Naive B cell (primary cell): Measurements from ENCODE around the gene NINL. TPM values are rescaled to one million over a fixed set of nuclear protein-coding genes. Genes with fewer than 3 reads are reported as not detected.
"Not testable (repeated sequence)": the region's sequence is repeated elsewhere in the genome, so short reads cannot be mapped to it uniquely, and the experiment has no call there.

Experiments used
- ATAC-seq, 2 donors: fragments of 150-1000 bp; cut with Tn5 transposase; 2 replicates each; pipeline ENCODE4 v1.10.0; 2021; ENCODE audit warnings: low read depth in 2 of 2, mild to moderate bottlenecking in 2 of 2, moderate library complexity in 2 of 2
- DNase-seq: peaks from one replicate; pipeline ENCODE4 v3.0.0; 2022
- H3K27ac Mint-ChIP-seq, 6 donors: one replicate each; pipeline ENCODE4 v1.8.0; 2020 to 2022; ENCODE audit warnings: mild to moderate bottlenecking in 6 of 6, mixed read lengths in 6 of 6, moderate library complexity in 5 of 6, inconsistent platforms in 2 of 6
- H3K27me3 Mint-ChIP-seq, 3 donors: one replicate each; pipeline ENCODE4 v1.8.0; 2021 to 2022; ENCODE audit warnings: mixed read lengths in 3 of 3, mild to moderate bottlenecking in 1 of 3
- H3K36me3 Mint-ChIP-seq, 2 donors: one replicate each; pipeline ENCODE4 v1.8.0; 2020 to 2022; ENCODE audit warnings: mixed read lengths in 2 of 2, inconsistent platforms in 1 of 2, mild to moderate bottlenecking in 1 of 2
- H3K4me1 Mint-ChIP-seq, 3 donors: one replicate each; pipeline ENCODE4 v1.8.0; 2020 to 2022; ENCODE audit warnings: mixed read lengths in 3 of 3, inconsistent platforms in 1 of 3, mild to moderate bottlenecking in 1 of 3, moderate library complexity in 1 of 3
- H3K4me3 Mint-ChIP-seq, 8 donors: one replicate each; pipeline ENCODE4 v1.8.0; 2020 to 2022; ENCODE audit warnings: mild to moderate bottlenecking in 8 of 8, mixed read lengths in 8 of 8, moderate library complexity in 8 of 8, inconsistent platforms in 2 of 8
- H3K9me3 Mint-ChIP-seq, 7 donors: one replicate each; pipeline ENCODE4 v1.8.0; 2020 to 2022; ENCODE audit warnings: mixed read lengths in 7 of 7, mild to moderate bottlenecking in 5 of 7, inconsistent platforms in 2 of 7, moderate library complexity in 1 of 7
- polyA plus RNA-seq, 6 donors: library from polyadenylated mRNA; unstranded; fragments of 300-500 nt; fragmentation: Illumina TruSeq; gene quantifications; one replicate each; pipeline ENCODE4 v1.2.3, GENCODE V29; 2021; ENCODE audit warnings: low read depth in 6 of 6

The NINL gene
- polyA plus RNA-seq, 6 donors from 2014 or later, result 0.08 to 0.65 (median 0.38) TPM; not detected in 2

- H3K4me3 Mint-ChIP-seq, result no peak overlapping the region
- no peaks in the 10 kb centered on the region for H3K36me3 Mint-ChIP-seq
- DNase-seq (no peak), ATAC-seq (no peak)
- H3K4me1 Mint-ChIP-seq, result peaks cover 0 to 4% (median 0%) of the 10 kb centered on the region in 3 donors
- no peaks in the 10 kb centered on the region for H3K27me3 Mint-ChIP-seq
- peaks cover 0 to 2% (median 0%) of the 10 kb centered on the region in 7 donors for H3K9me3 Mint-ChIP-seq
- H3K27ac Mint-ChIP-seq, result peak overlapping the region in 2 of 6 donors; percentile 60 to 63
Observed at GRCh38 chr20:25608774-25609173, 23.4 kb upstream of the NINL start.

- H3K4me1 Mint-ChIP-seq, result peaks cover 0 to 4% (median 0%) of the 10 kb centered on the region in 3 donors
- no peak for DNase-seq
- H3K4me3 Mint-ChIP-seq, result no peak overlapping the region
- no peak for ATAC-seq
- no peaks in the 10 kb centered on the region for H3K36me3 Mint-ChIP-seq
- H3K27me3 Mint-ChIP-seq, result peaks cover 6 to 12% (median 7%) of the 10 kb centered on the region in 3 donors
- no peak overlapping the region for H3K27ac Mint-ChIP-seq
- peaks cover 0 to 6% (median 0%) of the 10 kb centered on the region in 7 donors for H3K9me3 Mint-ChIP-seq
Observed at GRCh38 chr20:25606094-25606695, 20.9 kb upstream of the NINL start.

DNA sequence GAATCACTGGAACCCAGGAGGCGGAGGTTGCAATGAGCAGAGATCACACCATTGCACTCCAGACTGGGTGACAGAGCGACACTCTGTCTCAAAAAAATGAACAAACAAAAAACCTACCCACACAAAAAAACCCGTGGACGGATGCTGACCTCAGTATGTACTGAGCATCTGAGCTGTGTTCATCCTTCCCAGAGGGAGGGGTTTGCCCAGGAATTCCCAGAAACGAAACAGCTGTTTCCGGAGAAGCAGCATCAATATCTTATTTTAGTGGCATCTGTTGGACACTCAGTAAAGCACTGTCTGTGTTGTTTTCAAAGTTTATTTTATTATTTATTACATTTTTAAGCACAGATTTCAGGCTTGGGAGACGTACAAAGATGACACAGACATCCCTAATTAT is 19.8 kb upstream of the NINL start:
- no peak overlapping the region for H3K27ac Mint-ChIP-seq
- H3K4me1 Mint-ChIP-seq, result peaks cover 0 to 4% (median 0%) of the 10 kb centered on the region in 3 donors
- DNase-seq (no peak), ATAC-seq (no peak)
- peaks cover 8 to 23% (median 15%) of the 10 kb centered on the region in 3 donors for H3K27me3 Mint-ChIP-seq
- no peaks in the 10 kb centered on the region for H3K36me3 Mint-ChIP-seq
- peaks cover 0 to 7% (median 0%) of the 10 kb centered on the region in 7 donors for H3K9me3 Mint-ChIP-seq
- H3K4me3 Mint-ChIP-seq, result no peak overlapping the region

- Mint-ChIP-seq H3K36me3 (no peaks in the 10 kb centered on the region), H3K27ac (no peak overlapping the region), H3K27me3 (peaks cover 8 to 23% (median 15%) of the 10 kb centered on the region in 3 donors), H3K9me3 (peaks cover 0 to 7% (median 0%) of the 10 kb centered on the region in 7 donors), H3K4me3 (no peak overlapping the region), H3K4me1 (peaks cover 0 to 2% (median 0%) of the 10 kb centered on the region in 3 donors)
- no peak for DNase-seq
- ATAC-seq, result no peak
Observed at GRCh38 chr20:25604611-25605010, 19.3 kb upstream of the NINL start.

DNA sequence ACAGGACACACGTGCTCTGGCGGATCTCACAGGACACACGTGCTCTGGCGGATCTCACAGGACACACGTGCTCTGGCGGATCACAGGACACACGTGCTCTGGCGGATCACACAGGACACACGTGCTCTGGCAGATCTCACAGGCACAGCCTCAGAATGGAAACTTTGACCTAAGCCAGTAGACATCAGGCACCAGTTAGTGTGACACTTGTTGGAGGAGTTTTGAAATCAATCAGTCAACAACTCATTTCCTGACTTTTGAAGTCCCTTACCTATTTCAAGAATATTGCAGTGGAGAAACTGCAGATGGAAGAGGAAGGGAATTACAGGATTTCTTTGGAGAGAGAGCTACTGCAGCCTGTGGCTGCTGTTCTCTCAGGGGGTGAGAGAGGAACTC is 17.6 kb upstream of the NINL start:
- not testable (repeated sequence) for H3K4me1 Mint-ChIP-seq, DNase-seq, ATAC-seq, H3K27ac Mint-ChIP-seq, H3K36me3 Mint-ChIP-seq, H3K9me3 Mint-ChIP-seq, H3K4me3 Mint-ChIP-seq
- H3K27me3 Mint-ChIP-seq, result peaks cover 10 to 23% (median 15%) of the 10 kb centered on the region in 3 donors

DNA sequence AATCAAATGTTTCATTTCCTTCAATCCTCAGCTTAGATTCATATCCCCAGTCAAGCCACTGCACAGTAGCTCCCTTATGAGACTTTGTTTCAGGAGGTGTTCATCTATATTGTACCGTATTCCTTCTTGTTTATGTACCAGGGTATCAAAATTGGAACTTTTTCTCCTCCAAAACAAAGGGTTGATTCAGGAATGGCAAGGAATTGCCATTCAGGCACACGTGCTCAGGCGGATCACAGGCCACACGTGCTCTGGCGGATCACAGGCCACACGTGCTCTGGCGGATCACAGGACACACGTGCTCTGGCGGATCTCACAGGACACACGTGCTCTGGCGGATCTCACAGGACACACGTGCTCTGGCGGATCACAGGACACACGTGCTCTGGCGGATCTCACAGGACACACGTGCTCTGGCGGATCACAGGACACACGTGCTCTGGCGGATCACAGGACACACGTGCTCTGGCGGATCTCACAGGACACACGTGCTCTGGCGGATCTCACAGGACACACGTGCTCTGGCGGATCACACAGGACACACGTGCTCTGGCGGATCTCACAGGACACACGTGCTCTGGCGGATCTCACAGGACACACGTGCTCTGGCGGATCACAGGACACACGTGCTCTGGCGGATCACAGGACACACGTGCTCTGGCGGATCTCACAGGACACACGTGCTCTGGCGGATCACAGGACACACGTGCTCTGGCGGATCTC is 17.0 kb upstream of the NINL start:
- ATAC-seq, H3K27ac Mint-ChIP-seq: not testable (repeated sequence)
- H3K27me3 Mint-ChIP-seq, result peaks cover 13 to 23% (median 15%) of the 10 kb centered on the region in 3 donors

GRCh38 chr20:25601659-25602058 is 16.3 kb upstream of the NINL start:
- ATAC-seq, result no peak
- peaks cover 0 to 7% (median 0%) of the 10 kb centered on the region in 7 donors for H3K9me3 Mint-ChIP-seq
- H3K4me3 Mint-ChIP-seq, result no peak overlapping the region
- no peaks in the 10 kb centered on the region for H3K4me1 Mint-ChIP-seq
- H3K27me3 Mint-ChIP-seq, result peaks cover 13 to 23% (median 19%) of the 10 kb centered on the region in 3 donors
- no peaks in the 10 kb centered on the region for H3K36me3 Mint-ChIP-seq
- H3K27ac Mint-ChIP-seq, result no peak overlapping the region
- DNase-seq, result no peak

More for the DNA sequence above, 17.0 kb upstream of the NINL start:
- DNase-seq, H3K36me3 Mint-ChIP-seq, H3K4me3 Mint-ChIP-seq, H3K9me3 Mint-ChIP-seq, H3K4me1 Mint-ChIP-seq: not testable (repeated sequence)

DNA sequence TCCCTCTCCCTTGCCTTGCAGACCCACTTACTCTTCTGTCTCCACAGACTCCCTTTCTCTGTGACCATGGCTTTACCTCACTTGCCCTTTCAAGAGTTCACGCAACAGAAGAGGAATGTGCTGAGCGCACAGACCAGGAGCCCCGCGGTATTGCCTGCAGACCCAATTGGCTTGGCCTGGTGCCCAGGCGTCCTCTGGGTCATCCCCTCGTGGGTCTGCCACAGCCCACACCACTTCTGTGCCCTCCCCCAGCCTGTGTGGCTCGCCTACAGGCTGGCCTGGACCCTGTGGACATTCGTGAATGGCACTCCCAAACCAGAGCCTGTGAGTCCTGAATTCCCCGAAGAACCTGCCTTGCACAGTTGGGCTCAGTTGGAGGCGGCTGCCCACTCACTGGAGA is 15.3 kb upstream of the NINL start:
- DNase-seq (no peak), ATAC-seq (no peak)
- Mint-ChIP-seq H3K4me3 (no peak overlapping the region), H3K4me1 (no peaks in the 10 kb centered on the region), H3K9me3 (peaks cover 0 to 7% (median 0%) of the 10 kb centered on the region in 7 donors), H3K27ac (no peak overlapping the region), H3K27me3 (peaks cover 13 to 23% (median 23%) of the 10 kb centered on the region in 3 donors), H3K36me3 (no peaks in the 10 kb centered on the region)

- no peak overlapping the region for H3K4me3 Mint-ChIP-seq
- H3K9me3 Mint-ChIP-seq, result no peaks in the 10 kb centered on the region
- H3K27ac Mint-ChIP-seq, result peak overlapping the region in 2 of 6 donors; percentile 44 to 57
- no peaks in the 10 kb centered on the region for H3K36me3 Mint-ChIP-seq
- H3K27me3 Mint-ChIP-seq, result peaks cover 0 to 20% (median 16%) of the 10 kb centered on the region in 3 donors
- DNase-seq (no peak), ATAC-seq (no peak)
- no peaks in the 10 kb centered on the region for H3K4me1 Mint-ChIP-seq
Observed at GRCh38 chr20:25592135-25592852, 7.0 kb upstream of the NINL start.

GRCh38 chr20:25590778-25591177 is 5.4 kb upstream of the NINL start:
- ATAC-seq, H3K4me1 Mint-ChIP-seq, DNase-seq, H3K9me3 Mint-ChIP-seq, H3K27ac Mint-ChIP-seq, H3K36me3 Mint-ChIP-seq, H3K4me3 Mint-ChIP-seq: not testable (repeated sequence)
- H3K27me3 Mint-ChIP-seq, result peaks cover 0 to 16% (median 12%) of the 10 kb centered on the region in 3 donors

DNA sequence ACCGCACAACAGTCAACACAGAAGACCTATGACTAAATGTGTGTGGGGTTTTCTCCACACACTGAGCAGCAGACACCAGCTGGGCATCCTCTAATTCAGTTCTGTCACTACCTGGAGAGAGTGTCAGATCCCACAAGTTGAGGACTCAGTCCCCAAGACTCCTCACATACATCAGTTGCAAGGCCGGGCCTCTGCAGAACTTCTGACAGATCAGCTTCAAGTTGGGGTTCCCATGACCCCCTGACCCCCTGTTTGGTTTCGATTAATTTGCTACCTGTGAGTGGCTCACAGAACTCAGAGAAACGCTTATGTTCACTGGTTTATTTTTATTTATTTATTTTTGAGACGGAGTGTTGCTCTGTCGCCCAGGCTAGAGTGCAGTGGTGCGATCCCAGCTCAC is 3.2 kb upstream of the NINL start:
- H3K36me3 Mint-ChIP-seq, result no peaks in the 10 kb centered on the region
- H3K9me3 Mint-ChIP-seq, result peaks cover 0 to 8% (median 2%) of the 10 kb centered on the region in 7 donors
- DNase-seq (no peak), ATAC-seq (no peak)
- H3K27ac Mint-ChIP-seq, result peak overlapping the region in 1 of 6 donors; percentile 74
- H3K27me3 Mint-ChIP-seq, result peaks cover 7 to 26% (median 24%) of the 10 kb centered on the region in 3 donors
- H3K4me1 Mint-ChIP-seq, result peaks cover 4 to 6% (median 6%) of the 10 kb centered on the region in 3 donors
- peak overlapping the region in 1 of 8 donors; percentile 15 for H3K4me3 Mint-ChIP-seq

DNA sequence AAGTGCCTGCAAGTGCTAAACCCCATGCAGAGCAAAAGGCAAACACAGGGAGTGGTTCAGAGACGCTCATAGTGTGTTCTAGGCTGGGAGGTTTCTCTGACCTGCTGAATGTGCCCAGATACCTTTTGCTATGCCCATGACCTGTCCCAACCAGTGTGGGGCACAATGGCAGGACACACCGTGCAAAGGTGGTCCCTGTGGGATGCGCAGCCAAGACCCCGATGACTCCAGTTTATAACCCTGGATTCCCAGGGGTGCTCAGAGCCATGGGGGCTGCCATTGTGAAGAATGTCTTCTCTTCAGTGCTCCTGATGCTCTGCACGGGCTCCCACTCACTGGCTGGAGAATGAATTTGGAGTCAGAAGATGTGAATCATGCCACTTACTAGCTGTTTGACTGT is 2.2 kb upstream of the NINL start:
- DNase-seq (no peak), ATAC-seq (no peak)
- Mint-ChIP-seq H3K27ac (no peak overlapping the region), H3K36me3 (no peaks in the 10 kb centered on the region), H3K9me3 (peaks cover 0 to 11% (median 3%) of the 10 kb centered on the region in 7 donors), H3K4me3 (no peak overlapping the region), H3K4me1 (peaks cover 4 to 6% (median 6%) of the 10 kb centered on the region in 3 donors), H3K27me3 (peaks cover 17 to 32% (median 30%) of the 10 kb centered on the region in 3 donors)

DNA sequence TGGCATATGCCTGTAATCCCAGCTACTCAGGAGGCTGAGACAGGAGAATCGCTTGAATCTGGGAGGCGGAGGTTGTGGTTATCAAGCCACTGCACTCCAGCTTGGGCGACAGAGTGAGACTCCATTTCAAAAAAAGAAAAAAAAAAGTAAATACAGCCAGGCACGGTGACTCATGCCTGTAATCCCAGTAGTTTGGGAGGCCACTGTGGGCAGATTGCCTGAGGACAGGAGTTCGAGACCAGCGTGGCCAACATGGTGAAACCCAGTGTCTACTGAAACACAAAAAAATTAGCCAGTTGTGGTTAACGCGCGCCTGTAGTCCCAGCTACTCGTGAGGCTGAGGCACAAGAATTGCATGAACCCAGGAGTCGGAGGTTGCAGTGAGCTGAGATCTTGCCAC is 1.5 kb upstream of the NINL start:
- Mint-ChIP-seq H3K27me3 (peaks cover 18 to 36% (median 36%) of the 10 kb centered on the region in 3 donors), H3K36me3 (no peaks in the 10 kb centered on the region), H3K9me3 (peaks cover 0 to 11% (median 3%) of the 10 kb centered on the region in 7 donors), H3K4me1 (peaks cover 4 to 6% (median 6%) of the 10 kb centered on the region in 3 donors), H3K4me3 (no peak overlapping the region), H3K27ac (no peak overlapping the region)
- no peak for DNase-seq
- ATAC-seq, result no peak
